ENCODE results near the gene TBX3.

The TBX3 gene

GRCh38 chr12:114682106-114682784 is 1.7 kb downstream of the TBX3 start:
- no peak for DNase-seq

GRCh38 chr12:114681116-114681871 is 2.7 kb downstream of the TBX3 start:
- no peak for DNase-seq

- DNase-seq = no peak
Observed at GRCh38 chr12:114680604-114681069, 3.3 kb downstream of the TBX3 start.

GRCh38 chr12:114679942-114680341 is 4.0 kb downstream of the TBX3 start:
- DNase-seq = no peak

GRCh38 chr12:114679452-114679875 is 4.5 kb downstream of the TBX3 start:
- DNase-seq = no peak

- no peak for DNase-seq
Observed at GRCh38 chr12:114678718-114679117, 5.3 kb downstream of the TBX3 start.

GRCh38 chr12:114678028-114678427 is 5.9 kb downstream of the TBX3 start:
- no peak for DNase-seq

GRCh38 chr12:114676142-114676741 is 7.7 kb downstream of the TBX3 start:
- no peak for DNase-seq

GRCh38 chr12:114674251-114675047 is 9.5 kb downstream of the TBX3 start:
- DNase-seq = no peak

GRCh38 chr12:114673901-114674250 is 10.1 kb downstream of the TBX3 start:
- no peak for DNase-seq

- peak; percentile 42 for DNase-seq
Observed at GRCh38 chr12:114673169-114673833, 10.7 kb downstream of the TBX3 start.

GRCh38 chr12:114672817-114673168 is 11.2 kb downstream of the TBX3 start:
- DNase-seq = no peak

GRCh38 chr12:114671443-114672411 is 12.2 kb downstream of the TBX3 start:
- DNase-seq = peak; percentile 35

GRCh38 chr12:114671066-114671442 is 12.9 kb downstream of the TBX3 start:
- no peak for DNase-seq

- DNase-seq = no peak
Observed at GRCh38 chr12:114670291-114670980, 13.5 kb downstream of the TBX3 start.

- DNase-seq = peak; percentile 76
Observed at GRCh38 chr12:114669401-114670290, 14.3 kb downstream of the TBX3 start.

- peak; percentile 76 for DNase-seq
Observed at GRCh38 chr12:114668886-114669288, 15.1 kb downstream of the TBX3 start.

GRCh38 chr12:114668151-114668885 is 15.7 kb downstream of the TBX3 start:
- peak; percentile 93 for DNase-seq

- no peak for DNase-seq
Observed at GRCh38 chr12:114667669-114668150, 16.3 kb downstream of the TBX3 start.
